HG03439 (cell line): ENCODE results near the gene HNF1A.

Source experiments
- ATAC-seq: cut with Tn5 transposase; IDR thresholded peaks from one replicate; pipeline ENCODE4 v1.9.1; 2021; ENCODE audit warnings: mild to moderate bottlenecking, moderate library complexity; ENCODE audit not compliant: unreplicated experiment

Gene HNF1A

GRCh38 chr12:120984351-120984898, 6.1 kb downstream of the HNF1A start:
- ATAC-seq, result no peak

GRCh38 chr12:120988234-120988633, 9.9 kb downstream of the HNF1A start:
- no peak for ATAC-seq

GRCh38 chr12:120988658-120989057, 10.3 kb downstream of the HNF1A start:
- no peak for ATAC-seq

- no peak for ATAC-seq
Observed at GRCh38 chr12:120989687-120990086, 11.3 kb downstream of the HNF1A start.

- ATAC-seq, result no peak
Observed at GRCh38 chr12:120990487-120991055, 12.2 kb downstream of the HNF1A start.

GRCh38 chr12:120991965-120992364, 13.6 kb downstream of the HNF1A start:
- ATAC-seq, result no peak

GRCh38 chr12:120992989-120993388, 14.6 kb downstream of the HNF1A start:
- no peak for ATAC-seq

GRCh38 chr12:120993496-120993895, 15.2 kb downstream of the HNF1A start:
- ATAC-seq, result no peak

- ATAC-seq, result no peak
Observed at GRCh38 chr12:120994059-120994458, 15.7 kb downstream of the HNF1A start.

- no peak for ATAC-seq
Observed at GRCh38 chr12:120994589-120995337, 16.4 kb downstream of the HNF1A start.

- ATAC-seq, result no peak
Observed at GRCh38 chr12:120996133-120996746, 17.9 kb downstream of the HNF1A start.

- no peak for ATAC-seq
Observed at GRCh38 chr12:120997448-120997847, 19.1 kb downstream of the HNF1A start.

GRCh38 chr12:120998435-120998834, 20.1 kb downstream of the HNF1A start:
- ATAC-seq, result no peak

- no peak for ATAC-seq
Observed at GRCh38 chr12:120999191-121000120, 21.1 kb downstream of the HNF1A start.

GRCh38 chr12:121000530-121000929, 22.2 kb downstream of the HNF1A start:
- ATAC-seq, result no peak

GRCh38 chr12:121001060-121001459, 22.7 kb downstream of the HNF1A start:
- no peak for ATAC-seq

GRCh38 chr12:121001841-121002483, 23.6 kb downstream of the HNF1A start:
- ATAC-seq, result no peak

- ATAC-seq, result no peak
Observed at GRCh38 chr12:121003650-121004049, 25.3 kb downstream of the HNF1A start.

- ATAC-seq, result no peak
Observed at GRCh38 chr12:121004253-121004815, 26.0 kb downstream of the HNF1A start.

GRCh38 chr12:121005346-121005815, 27.0 kb downstream of the HNF1A start:
- ATAC-seq, result no peak
